Prostate gland (tissue), 2 donors: Measurements from ENCODE around the gene SLC7A11. TPM values are rescaled to one million over a fixed set of nuclear protein-coding genes. Genes with fewer than 3 reads are reported as not detected.

ENCODE experiments used
- DNase-seq: peaks from one replicate; pipeline ENCODE4 v3.0.0-alpha.2; 2019; ENCODE audit warnings: low spot score
- H3K27ac ChIP-seq, 2 donors: fragments of 200-600 bp; sonication (generic); 2 replicates each; pipeline ENCODE4 v1.5.1; 2017 to 2019
- H3K27me3 ChIP-seq: fragments of 200-600 bp; sonication (generic); replicated peaks from 2 replicates; pipeline ENCODE4 v1.5.1; 2019; ENCODE audit not compliant: insufficient read depth
- H3K36me3 ChIP-seq, 2 donors: fragments of 200-600 bp; sonication (generic); 1 replicate in 1 of 2; 2 replicates in 1 of 2; pipeline versions ENCODE4 v1.5.1 to v1.8.1; 2017 to 2019
- H3K4me1 ChIP-seq: fragments of 200-600 bp; sonication (generic); replicated peaks from 2 replicates; pipeline ENCODE4 v1.5.1; 2019
- H3K4me3 ChIP-seq, 2 donors: fragments of 200-600 bp; sonication (generic); 2 replicates each; pipeline ENCODE4 v1.5.1; 2017 to 2019
- H3K9me3 ChIP-seq: fragments of 200-600 bp; sonication (generic); 2 replicates; pipeline ENCODE4 v1.5.1; 2017
- CTCF ChIP-seq, 4 experiments: fragments of 200-600 bp in 2 of 4; fragments of 450-650 bp in 2 of 4; sonication (generic) in 2 of 4; IDR thresholded peaks; 1 replicate in 3 of 4; 2 replicates in 1 of 4; pipeline ENCODE4 v1.5.1; 2016 to 2019; ENCODE audit warnings: antibody characterized with exemption in 4 of 4, mild to moderate bottlenecking in 2 of 4, moderate library complexity in 2 of 4
- POLR2A ChIP-seq: fragments of 450-650 bp; IDR thresholded peaks from one replicate; pipeline ENCODE4 v1.6.1; 2016; ENCODE audit warnings: antibody characterized with exemption, mild to moderate bottlenecking
- POLR2AphosphoS5 ChIP-seq: sonication (generic); formaldehyde crosslinking; IDR thresholded peaks from one replicate; pipeline ENCODE4 v1.6.1; 2017; ENCODE audit warnings: antibody characterized with exemption
- WGBS: methylation state at CpG from one replicate; pipeline ENCODE4 v1.1.5; 2018; 5-methylcytosine and 5-hydroxymethylcytosine counted together
- intact Hi-C: fragments of 100-400 bp; cut with DNase I; formaldehyde crosslinking; loops from one replicate; pipeline ENCODE4 v1.14.2; 2022
- total RNA-seq, 2 donors: library from RNA; depleted of rRNA; stranded (reverse); fragments of >200 nt; gene quantifications; one replicate each; pipeline ENCODE4 v1.1.0, GENCODE V29; 2016

SLC7A11 gene
- total RNA-seq, 2 donors from 2014 or later, result 1.3 to 1.5 TPM

GRCh38 chr4:138263247-138263816, 21.2 kb upstream of the SLC7A11 start:
- H3K9me3 ChIP-seq, result no peaks in the 10 kb centered on the region
- DNase-seq, result no peak
- no peak overlapping the region for H3K27ac ChIP-seq
- H3K4me3 ChIP-seq, result no peak overlapping the region
- H3K36me3 ChIP-seq, result no peaks in the 10 kb centered on the region
- no peaks in the 10 kb centered on the region for H3K27me3 ChIP-seq
- H3K4me1 ChIP-seq, result no peaks in the 10 kb centered on the region
- intact Hi-C loops, result no loop called here
- 45% methylated on average over 3 of the region's 3 CpGs for WGBS
- TF ChIP-seq POLR2AphosphoS5 (no peak), POLR2A (no peak), CTCF (IDR thresholded peaks at IDR 0.05) (no peak)

- H3K4me1 ChIP-seq, result no peaks in the 10 kb centered on the region
- no peaks in the 10 kb centered on the region for H3K27me3 ChIP-seq
- no peak overlapping the region for H3K27ac ChIP-seq
- no peaks in the 10 kb centered on the region for H3K9me3 ChIP-seq
- DNase-seq, result no peak
- no peak for TF ChIP-seq CTCF (IDR thresholded peaks at IDR 0.05)
- no peak for TF ChIP-seq POLR2AphosphoS5
- TF ChIP-seq POLR2A, result no peak
- WGBS, result 52% methylated on average over 3 of the region's 3 CpGs
- intact Hi-C loops, result no loop called here
- no peak overlapping the region for H3K4me3 ChIP-seq
- H3K36me3 ChIP-seq, result no peaks in the 10 kb centered on the region
These were observed 20.3 kb upstream of the SLC7A11 start for GRCh38 chr4:138262469-138262868.

- no peak for TF ChIP-seq POLR2AphosphoS5
- no peak for TF ChIP-seq POLR2A
- TF ChIP-seq CTCF (IDR thresholded peaks at IDR 0.05), result no peak
- H3K27me3 ChIP-seq, result no peaks in the 10 kb centered on the region
- no peaks in the 10 kb centered on the region for H3K4me1 ChIP-seq
- no peak overlapping the region for H3K27ac ChIP-seq
- no peak for DNase-seq
- H3K36me3 ChIP-seq, result no peaks in the 10 kb centered on the region
- WGBS, result 79% methylated on average over 4 of the region's 4 CpGs
- H3K4me3 ChIP-seq, result no peak overlapping the region
- intact Hi-C loops, result no loop called here
- H3K9me3 ChIP-seq, result no peaks in the 10 kb centered on the region
These were observed 19.9 kb upstream of the SLC7A11 start for GRCh38 chr4:138262030-138262429.

GRCh38 chr4:138259824-138260223, 17.7 kb upstream of the SLC7A11 start:
- H3K27me3 ChIP-seq, result no peaks in the 10 kb centered on the region
- no peaks in the 10 kb centered on the region for H3K4me1 ChIP-seq
- H3K36me3 ChIP-seq, result no peaks in the 10 kb centered on the region
- WGBS, result 48% methylated on average over 2 of the region's 2 CpGs
- no peak for DNase-seq
- intact Hi-C loops, result no loop called here
- TF ChIP-seq CTCF (IDR thresholded peaks at IDR 0.05), result no peak
- TF ChIP-seq POLR2A, result no peak
- TF ChIP-seq POLR2AphosphoS5, result no peak
- no peak overlapping the region for H3K4me3 ChIP-seq
- H3K27ac ChIP-seq, result no peak overlapping the region
- H3K9me3 ChIP-seq, result no peaks in the 10 kb centered on the region

GRCh38 chr4:138259271-138259670, 17.1 kb upstream of the SLC7A11 start:
- Histone ChIP-seq H3K36me3 (no peaks in the 10 kb centered on the region), H3K9me3 (no peaks in the 10 kb centered on the region), H3K4me1 (no peaks in the 10 kb centered on the region), H3K27ac (no peak overlapping the region), H3K27me3 (no peaks in the 10 kb centered on the region), H3K4me3 (no peak overlapping the region)
- WGBS, result 48% methylated on average over 4 of the region's 4 CpGs
- TF ChIP-seq CTCF (IDR thresholded peaks at IDR 0.05) (no peak), POLR2AphosphoS5 (no peak), POLR2A (no peak)
- DNase-seq, result no peak
- intact Hi-C loops, result no loop called here
